Renal pelvis (tissue), 4 donors: Measurements from ENCODE around the gene CBX2. TPM values are rescaled to one million over a fixed set of nuclear protein-coding genes. Genes with fewer than 3 reads are reported as not detected.

Source experiments
- DNase-seq: peaks from one replicate; pipeline ENCODE4 v3.0.0-alpha.2; 2013
- polyA plus RNA-seq, 3 donors: library from polyadenylated mRNA; unstranded; fragments of 120-200 nt; gene quantifications; one replicate each; pipeline ENCODE4 v1.2.1, GENCODE V29; 2013; ENCODE audit not compliant: insufficient read length in 3 of 3

CBX2 gene
- polyA plus RNA-seq, 3 donors, result 24.3 to 37.7 (median 30.7) TPM

DNA sequence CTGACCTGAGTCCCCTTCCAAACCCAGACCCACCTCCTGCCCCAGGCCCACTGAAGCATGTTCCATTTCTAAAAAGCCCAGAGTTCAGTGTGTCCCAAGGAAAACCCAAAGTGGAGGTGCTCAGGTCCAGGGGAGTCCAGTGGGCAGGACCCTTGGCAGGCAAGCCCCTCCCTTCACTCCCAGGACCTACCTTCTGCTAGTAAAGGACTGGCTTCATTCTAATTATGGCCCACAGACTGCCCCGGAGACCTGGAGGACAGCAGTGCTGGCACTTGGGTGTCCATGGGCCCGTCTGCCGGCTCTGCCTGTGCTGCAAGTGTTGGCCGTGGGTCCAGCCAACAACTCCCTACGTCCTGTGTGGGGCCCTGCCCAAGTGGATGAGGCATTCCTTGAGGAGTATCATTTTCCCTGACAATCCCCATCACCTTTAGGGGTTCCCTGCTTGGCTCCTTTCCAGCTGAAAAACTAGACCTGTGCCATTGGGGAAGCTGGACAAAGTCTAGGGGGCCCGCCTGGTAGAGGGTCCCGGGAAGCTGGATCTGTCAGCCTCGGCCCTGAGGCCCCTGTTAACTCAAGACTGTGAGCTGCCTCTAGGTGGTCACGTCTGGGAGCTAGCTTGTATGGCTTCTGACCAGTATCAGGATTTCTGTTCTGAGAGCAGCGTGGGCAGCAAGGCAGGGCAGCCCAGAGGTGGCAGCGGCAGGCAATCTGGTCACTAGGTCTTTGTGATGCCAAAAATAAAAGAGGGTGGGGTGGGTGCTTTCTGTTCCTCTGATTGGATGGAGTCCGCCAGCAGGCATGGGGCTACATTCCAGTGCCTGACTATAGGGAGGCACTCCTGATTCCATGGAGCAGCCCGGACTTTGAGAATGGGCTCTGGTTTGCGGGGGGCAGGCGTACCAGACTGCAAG lies 8.2 kb downstream of the CBX2 start:
- DNase-seq, result no peak

DNA sequence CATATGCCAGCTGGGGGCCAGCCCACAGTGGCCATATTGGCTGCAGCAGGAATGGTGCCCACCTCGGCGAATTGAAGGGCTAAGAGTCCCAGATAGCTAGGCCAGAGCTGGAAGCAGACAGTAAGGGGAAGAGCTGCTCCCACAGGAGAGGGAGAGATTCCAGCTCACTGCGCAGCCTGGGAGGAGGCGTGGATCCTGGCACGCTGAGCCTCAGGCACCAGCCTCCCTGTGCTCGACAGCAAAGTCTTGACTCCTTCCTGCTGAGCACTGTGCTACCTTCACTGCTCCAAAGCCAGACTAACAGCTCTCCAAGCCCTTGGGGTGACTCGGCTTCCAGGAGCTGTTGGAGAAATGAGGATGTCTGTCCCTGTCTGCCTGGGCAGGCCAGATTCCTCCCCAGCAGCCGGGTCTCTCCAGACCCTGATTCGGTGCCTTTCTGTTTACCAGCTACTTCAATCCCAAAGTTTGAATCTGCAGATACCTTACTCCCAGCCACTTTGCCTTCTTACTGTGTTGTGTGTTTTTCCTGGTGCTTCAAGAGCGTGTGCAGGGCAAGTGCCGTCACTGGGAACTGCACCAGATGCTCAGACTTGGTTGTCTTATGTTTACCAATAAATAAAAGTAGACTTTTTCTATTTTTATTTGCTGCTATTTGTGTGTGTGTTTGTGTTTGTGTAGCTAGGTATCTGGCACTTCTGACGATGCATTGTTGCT lies 9.1 kb downstream of the CBX2 start:
- DNase-seq, result no peak

DNA sequence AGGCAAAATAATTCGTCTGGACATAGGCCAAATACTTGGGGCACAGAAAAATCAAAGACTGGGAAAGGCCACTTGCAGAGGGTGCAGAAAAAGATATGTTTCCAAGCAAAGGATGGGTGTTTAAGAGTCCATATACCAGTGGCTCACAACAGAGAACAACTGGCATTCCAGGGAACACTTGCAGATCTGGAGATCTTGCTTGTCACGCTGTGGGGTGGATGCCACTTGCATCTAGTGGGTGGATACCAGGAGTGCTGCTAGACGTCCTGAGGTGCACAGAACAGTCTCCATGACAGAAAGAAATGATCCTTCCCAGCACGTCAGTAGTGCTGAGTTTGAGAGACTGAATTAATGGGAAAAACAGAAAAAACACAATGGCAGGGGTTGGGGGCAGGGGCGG lies 10.5 kb downstream of the CBX2 start:
- no peak for DNase-seq

DNA sequence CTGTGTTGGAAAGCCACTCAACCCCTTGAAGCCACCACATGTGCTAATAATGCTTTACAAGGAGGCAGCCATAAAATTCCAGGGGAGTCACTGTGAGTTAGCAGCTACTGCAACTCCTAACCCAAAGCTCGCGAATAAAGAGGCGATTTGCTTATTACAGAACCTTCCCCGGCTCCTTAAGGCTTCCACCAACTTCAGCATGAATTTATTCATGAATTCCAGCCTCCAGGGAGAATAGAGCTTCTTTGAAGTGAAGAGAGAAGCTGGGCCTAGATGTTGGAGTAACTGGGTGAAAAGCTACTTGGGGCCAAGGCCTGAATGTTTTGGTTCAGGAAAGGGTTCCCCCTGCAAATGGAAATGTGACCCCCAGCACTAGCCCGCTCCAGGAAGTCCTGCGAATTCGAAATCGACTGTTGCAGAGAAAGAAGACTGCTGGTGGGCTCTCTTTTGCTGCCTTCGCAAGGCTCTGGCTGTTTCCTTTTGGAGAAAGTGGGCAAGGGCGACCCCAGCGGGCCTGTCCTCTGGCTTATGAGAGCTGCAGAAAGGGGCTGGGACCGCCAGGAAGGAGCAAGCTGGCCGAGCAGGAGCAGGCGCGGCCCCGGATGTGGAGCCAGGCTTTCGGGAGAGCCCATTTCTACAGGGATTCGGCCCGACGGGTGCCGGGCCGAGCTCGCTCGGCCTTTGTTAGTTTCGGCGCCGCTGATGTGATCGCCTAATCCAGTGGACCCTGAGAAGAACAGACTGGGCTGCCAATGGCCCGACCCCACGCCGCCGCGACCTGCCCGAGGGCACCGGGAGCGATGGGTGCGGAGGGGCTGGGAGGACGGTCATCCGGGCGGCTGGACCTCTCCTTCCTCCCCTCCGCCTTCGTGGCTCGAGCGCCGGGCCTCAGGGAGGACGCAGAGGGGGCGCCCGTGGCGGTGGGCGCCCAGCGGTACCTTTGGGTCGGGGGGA lies 11.3 kb downstream of the CBX2 start:
- DNase-seq, result no peak

DNA sequence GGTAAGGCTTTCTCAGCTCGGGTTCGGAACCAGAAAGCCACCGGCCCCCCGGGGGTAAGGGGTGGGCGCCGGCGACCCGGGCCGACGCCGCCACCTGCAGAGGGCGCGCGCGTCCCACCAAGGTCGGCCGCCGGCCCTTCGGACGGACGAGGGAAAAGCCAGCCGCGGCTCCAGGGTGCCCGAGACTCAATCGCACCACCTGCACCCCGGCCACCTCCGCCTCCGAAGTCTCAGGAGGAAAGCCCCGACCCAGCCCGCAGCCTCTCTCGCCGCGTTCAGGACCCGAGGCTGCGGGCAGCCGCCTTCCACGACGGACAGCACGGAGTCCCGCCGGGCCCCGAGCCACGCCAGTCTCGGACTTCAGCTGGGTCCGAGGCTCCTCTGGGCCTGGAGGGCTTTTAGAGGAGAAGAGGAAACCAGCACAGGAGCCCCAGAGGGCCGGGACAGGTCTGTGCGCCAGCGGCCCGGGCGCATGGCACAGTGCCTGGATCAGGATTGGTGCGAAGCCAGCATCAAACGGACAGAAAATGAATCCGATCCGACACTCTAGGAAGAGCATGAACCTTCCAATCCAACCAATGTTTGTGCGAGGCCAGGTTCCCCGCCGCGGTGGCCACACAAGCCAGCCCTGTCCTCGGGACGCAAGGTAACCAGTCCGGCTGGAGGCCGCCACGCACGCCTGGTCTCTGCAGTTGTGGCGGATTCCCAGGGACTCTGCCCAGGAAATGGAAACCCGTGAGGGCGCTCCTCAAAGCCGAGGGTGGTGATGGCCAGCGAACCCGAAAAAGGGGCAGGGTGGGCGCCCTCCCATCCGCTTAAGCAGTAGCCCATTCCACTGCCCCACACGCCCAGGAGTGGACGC lies 12.2 kb downstream of the CBX2 start:
- no peak for DNase-seq

DNA sequence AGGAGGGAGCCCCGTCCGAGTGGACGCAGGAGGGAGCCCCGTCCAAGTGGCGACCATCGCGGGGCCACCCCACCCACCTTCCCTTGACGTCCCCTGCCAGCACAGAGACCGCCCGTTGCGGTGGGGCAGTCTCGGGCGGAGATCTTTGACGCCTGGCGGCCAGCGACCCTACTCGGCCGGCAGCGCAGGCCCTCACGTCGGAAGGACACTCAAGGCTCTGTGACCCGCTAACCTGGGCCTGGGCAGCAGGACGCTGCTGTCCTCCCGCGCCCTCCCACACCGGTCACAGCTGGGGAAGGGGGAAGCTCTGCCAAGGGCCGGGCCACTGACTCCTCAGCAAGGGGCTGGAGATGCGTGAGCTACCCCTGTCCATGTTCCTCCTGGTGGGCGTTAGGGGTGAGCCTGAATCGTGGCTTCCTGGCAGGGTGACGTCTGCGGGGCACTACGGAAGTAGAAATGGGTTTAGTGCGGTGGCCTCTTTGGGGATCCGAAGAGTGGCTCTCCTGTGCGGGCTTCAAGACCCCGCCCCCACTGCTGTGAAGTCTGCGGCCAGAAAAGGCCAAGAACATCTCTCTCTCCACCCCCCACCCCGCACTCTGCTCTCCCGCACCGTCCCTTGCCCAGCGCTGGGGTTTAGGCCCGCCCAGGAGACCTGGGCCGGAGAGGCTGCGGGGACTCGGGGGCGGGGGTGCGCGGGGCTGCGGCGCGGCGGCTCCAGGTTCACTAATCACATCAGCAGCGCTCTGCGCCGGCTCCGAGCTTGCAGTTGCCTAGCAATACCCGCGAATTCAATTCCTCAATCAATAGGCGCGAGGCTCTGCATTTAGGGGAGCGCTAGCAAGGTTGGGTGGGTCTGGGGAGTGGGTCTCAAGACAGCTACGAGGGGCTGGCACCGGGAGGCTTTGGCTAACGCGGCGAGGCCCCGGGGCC lies 13.1 kb downstream of the CBX2 start:
- DNase-seq, result no peak

DNA sequence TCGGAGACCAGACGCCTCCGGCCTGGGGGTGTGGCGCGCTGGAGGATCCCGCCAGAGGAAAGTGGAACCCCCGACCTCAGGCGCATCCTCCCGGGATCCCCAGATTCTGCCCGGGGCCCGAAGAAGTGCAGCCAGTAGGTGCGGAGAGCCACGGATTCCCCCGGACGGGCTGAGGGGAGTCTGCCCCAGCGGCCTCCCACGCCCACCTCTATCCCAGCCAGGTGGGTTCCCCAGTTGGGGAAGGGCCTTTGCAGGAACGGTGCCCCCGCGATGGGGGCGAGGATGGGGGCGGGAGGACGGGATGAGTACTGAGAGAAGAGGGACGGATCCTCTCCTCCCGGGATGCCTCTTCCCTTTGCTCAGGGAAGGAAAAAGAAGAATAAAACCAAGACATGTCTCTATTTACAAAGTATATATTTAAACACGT lies 13.8 kb downstream of the CBX2 start:
- DNase-seq, result no peak

DNA sequence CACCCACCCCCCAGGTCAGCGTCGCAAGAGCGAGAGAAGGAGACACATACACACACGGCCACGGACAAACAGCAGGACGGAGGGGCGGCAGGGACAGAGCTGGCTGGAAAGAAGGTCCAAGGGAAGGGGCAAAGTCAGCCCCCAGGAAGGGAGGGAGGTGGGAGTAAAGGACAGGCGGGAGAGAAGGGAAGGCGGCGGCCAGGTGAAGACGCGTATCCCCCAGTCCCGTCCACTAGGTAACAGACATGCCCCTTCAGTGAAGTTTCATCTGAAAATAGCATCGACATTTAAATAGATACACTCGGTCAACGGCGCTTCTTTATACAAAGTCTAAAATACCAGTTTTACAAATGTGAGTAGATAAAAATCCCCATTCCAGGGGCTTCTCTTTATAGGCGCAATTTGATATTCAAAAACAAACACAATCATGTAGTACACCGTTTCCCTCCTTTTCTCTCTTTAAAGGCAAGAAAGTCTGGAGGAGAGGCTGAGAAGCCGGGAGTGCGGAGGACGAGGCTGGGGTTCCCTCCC lies 14.5 kb downstream of the CBX2 start:
- no peak for DNase-seq

DNA sequence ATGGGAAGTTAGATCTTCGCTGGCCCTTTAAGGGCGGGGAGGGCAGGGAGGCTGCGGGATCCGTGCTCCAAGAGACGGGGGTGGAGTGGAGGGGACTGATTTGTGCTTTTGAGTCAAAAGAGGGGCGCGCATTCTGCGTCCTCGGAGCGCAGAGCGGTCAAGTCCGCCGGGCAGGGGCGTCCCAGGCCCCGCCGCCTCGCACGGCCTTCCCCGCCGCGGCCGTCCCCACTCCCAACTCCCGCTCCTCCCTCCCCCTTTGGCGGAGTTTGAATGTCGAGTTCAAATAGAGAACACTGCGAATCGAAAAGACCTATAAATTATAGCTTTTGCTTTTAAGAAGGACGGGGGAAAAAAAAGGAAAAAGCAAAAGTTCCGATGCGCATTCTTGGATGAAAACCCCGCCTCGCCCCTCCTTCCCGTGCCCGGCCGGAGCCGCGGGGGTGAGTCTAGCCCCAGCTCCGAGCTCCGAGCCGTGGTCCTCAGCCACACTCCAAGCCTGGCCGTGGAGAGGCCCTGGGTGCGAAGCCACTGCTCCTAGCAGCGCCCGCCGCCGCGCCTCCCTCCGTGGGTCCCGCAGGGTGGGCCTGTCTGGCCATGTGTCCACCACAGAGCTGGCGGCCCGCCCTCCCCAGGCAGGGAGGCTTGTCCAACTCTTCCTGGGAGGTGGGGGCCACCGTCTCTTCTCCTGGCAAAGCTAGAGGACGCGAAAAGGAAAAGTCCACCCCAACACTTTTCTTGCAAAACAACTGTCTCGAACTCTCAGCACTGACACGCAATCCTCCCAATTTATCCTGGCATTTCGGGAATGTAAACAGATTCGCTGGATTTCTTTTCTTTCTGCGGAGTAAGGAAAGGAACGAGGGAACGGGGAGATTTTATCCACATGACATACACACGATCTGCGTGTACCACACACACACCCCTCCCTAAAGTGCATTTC lies 15.3 kb downstream of the CBX2 start:
- no peak for DNase-seq

DNA sequence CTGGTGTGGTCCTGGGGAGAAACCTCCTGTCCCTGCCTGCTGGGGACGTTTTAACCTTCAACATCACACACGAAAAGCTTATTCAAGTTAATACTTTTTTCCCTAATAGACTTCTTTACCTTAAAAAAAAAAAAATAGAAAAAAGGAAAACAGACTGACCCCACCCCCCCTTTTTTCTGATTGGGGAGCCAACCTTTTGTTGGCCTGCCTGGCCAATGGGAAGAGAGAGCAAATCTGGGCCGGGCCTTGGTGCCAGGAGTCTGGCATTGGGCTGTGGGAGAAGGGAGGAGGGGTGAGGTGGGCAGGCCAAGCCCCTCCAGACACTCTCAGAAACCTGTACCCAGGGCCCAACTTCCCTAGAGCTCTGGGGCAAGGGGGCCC lies 16.0 kb downstream of the CBX2 start:
- no peak for DNase-seq

DNA sequence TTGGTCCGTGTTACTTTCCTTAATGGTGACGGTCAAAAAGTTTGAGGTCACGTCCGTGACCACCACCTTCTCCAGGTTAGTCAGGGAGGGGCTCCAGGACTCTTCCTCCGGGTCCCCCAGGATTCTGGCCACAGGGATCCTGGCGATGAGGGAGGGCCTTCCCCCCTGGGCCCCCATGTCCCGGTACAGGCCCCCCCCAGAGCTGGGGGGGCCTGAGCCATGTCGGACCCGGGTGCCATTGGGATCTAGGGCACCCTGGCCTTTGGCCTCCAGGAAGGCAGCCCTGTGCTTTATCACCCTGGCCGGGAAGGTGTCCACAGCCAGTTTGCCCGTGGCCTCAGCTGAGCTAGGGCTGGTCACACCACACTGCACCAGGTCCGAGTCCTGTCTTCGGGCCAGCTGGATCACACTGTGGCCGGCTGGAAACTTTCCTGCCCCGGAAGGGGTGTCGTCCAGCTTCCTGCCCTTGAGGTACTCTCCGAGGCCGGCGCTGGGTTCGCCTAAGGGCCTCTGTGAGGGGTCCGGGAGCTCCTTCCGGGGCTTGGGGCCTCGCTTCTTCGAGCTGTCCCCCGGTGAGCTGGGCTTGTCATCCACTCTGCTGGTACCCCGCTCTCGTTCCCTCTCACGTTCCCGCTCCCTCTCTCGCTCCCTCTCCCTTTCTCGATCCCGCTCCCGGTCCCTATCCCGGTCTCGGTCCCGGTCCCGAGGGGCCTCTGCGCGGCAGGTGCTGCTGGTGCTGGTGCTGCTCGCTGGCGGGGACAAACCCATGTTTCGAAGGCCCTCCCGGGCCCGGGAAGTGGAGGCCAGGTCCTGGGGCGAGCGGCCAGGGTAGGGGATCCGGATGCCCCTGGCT lies 16.9 kb downstream of the CBX2 start:
- DNase-seq, result no peak

DNA sequence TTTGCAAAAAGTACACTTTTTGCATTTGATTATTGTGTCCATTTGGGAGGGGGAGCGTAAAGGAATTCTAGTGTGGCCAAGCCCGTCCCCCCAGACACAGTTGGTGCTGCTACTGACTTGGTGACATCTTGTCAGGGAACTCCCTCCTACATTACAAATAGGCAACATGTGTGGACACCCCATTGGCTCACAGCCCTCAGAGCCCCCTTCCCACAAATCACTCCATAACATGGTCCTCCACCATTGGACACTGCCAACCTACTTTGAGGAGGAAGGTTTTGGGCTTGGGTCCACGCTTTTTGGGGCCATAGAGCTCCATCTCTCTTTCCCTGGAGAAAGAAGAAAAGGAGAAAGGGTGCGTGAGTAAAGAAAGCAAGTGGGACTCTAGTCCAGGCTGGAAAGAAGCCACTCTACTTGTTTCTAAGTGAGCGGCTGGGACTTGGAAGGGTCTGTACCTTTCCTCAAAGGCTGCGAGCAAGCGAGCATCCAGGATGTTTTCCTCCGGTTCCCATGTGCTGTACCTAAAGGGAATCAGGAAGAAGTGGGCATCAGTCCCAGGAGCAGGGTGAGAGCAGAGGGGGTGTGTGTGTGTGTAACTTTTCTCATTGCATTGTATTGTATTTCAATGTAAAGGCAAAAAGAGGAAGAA lies 18.0 kb downstream of the CBX2 start:
- DNase-seq, result no peak

DNA sequence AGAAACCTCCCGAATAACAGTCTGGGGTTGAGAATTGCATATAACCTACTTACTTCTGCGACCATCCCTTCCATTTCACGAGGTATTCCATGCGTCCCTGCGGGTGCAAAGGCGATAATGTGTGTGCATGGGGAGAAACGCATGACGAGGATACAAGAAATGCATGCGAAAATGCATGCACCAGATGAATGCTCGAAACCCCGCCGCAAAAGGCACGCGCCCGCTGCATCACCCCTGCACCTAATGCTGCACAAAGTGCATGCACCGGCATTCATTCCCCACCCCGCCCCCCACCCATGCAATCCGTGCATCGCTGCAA lies 18.5 kb downstream of the CBX2 start:
- DNase-seq, result no peak

DNA sequence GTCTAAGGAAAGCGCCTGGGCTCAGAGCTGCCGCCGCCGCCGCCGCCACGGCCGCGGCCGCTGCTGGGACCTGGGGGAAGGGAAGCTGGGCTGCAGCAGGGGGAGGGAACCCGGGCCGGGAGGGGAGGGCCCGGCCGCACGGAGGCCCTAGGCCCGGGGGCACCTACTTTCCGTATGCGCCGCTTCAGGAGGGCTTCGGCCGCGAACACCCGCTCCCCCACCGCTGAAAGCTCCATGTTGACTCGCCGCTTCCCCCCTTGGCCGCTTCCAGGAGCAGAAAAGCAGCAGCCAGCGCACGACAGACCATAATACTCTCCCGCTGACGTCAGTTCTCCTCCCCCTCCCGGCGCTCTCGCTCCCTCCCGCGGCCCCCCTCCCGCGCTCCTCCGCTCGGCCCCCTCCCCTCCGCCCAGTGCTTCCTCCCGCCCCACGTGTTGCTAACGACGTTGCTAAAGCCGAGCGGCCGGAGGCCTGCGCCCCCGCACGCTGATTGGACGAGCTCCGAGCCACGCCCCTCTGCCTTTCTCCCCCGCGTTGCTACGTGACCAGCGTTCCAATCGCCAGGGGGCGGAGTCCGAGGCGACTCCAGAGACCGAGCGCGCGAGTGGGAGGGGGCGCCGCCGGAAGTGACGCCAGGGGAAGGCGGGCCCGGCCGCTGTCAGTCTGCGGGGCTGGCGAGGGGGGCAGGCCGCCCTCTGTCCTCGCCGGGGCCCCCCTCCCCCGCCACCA lies 19.0 kb downstream of the CBX2 start, which contains the start of gene CBX8:
Gene CBX8 (minus strand): TSS at position 315 of the 729 bp plus-strand sequence. CDS start 79 bp downstream, at position 236.
- peak; percentile 99 for DNase-seq

DNA sequence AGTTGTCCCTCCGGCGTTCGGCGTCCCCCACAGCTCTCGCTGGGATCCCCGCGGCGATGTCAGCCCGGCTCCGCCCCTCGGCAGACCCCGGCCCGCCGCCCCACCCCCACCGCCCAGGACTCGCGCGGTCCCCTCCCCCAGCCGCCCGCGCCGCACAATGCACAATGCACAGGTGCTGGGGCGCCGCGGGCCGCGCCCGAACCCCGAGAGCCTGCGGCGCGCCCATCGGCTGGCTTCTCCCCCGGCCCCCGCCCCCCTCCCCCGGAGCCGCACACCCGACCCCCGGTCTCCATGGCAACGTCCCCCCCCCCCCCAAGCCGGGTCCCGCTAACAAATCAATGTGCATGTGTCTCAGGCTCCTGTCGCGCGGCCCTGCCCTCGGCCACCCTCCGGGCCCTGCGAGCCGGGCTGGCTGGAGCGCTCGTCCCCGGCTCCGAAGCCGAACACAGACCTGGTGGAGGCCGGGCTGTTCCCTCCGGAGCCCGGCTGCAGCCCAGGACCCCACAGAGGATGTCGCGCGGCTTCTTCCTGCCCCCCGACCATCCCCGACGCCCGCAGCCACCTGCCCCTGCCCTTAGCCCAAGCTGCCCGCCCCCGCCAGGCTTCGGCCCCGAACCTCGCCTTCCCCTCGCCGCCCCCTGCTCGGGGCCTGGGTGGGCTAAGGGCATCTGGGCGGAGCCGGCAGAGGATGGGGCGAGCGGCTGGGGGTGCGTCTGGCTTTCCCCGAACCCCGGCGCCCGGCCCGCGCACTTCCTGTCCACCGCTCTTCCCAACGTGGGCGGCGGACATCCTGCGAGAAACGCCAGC lies 19.7 kb downstream of the CBX2 start:
- no peak for DNase-seq
